DOHH2 (cell line): ENCODE measurements around the gene RPL36A.

Source experiments
- H3F3A ChIP-seq: fragments of 200-600 bp; sonication (generic), shearing (Covaris generic); 2 replicates; pipeline ENCODE4 v1.6.0; 2016; ENCODE audit warnings: antibody characterized with exemption, mild to moderate bottlenecking; ENCODE audit not compliant: control insufficient read depth, insufficient read depth
- H3K27ac ChIP-seq: fragments of 200-600 bp; sonication (generic); 2 replicates; pipeline ENCODE4 v1.5.1; 2014; ENCODE audit warnings: low read depth, mild to moderate bottlenecking, low read length, moderate library complexity
- H3K27me3 ChIP-seq: fragments of 200-600 bp; sonication (generic); 2 replicates; pipeline ENCODE4 v1.6.1; 2014; ENCODE audit warnings: mild to moderate bottlenecking, low read length, mixed read lengths; ENCODE audit not compliant: control insufficient read depth
- H3K36me3 ChIP-seq: fragments of 200-600 bp; sonication (generic); 2 replicates; pipeline ENCODE4 v1.6.1; 2014; ENCODE audit warnings: mild to moderate bottlenecking, low read length, moderate library complexity, mixed read lengths; ENCODE audit not compliant: control insufficient read depth
- H3K4me1 ChIP-seq: fragments of 200-600 bp; sonication (generic); 2 replicates; pipeline ENCODE4 v1.6.1; 2014; ENCODE audit warnings: mild to moderate bottlenecking, low read length, mixed read lengths; ENCODE audit not compliant: control insufficient read depth
- H3K4me2 ChIP-seq: fragments of 200-600 bp; sonication (generic); 2 replicates; pipeline ENCODE4 v1.6.0; 2014; ENCODE audit warnings: mild to moderate bottlenecking, low read length, moderate library complexity
- H3K4me3 ChIP-seq: fragments of 200-600 bp; sonication (generic); 2 replicates; pipeline ENCODE4 v1.5.1; 2014; ENCODE audit warnings: mild to moderate bottlenecking, low read length, mixed read lengths
- H3K79me2 ChIP-seq: fragments of 200-600 bp; sonication (generic); 2 replicates; pipeline ENCODE4 v1.6.1; 2014; ENCODE audit warnings: mild to moderate bottlenecking, low read length, mixed read lengths; ENCODE audit not compliant: control insufficient read depth
- H3K9me2 ChIP-seq: fragments of 200-600 bp; sonication (generic); replicated peaks from 2 replicates; pipeline ENCODE4 v1.6.1; 2014; ENCODE audit warnings: mild to moderate bottlenecking, low read length, mixed read lengths; ENCODE audit not compliant: control insufficient read depth
- H3K9me3 ChIP-seq: fragments of 200-600 bp; sonication (generic); 2 replicates; pipeline ENCODE4 v1.6.1; 2014; ENCODE audit warnings: antibody characterized with exemption, low read length, mixed read lengths; ENCODE audit not compliant: control insufficient read depth, insufficient read depth
- H4K20me1 ChIP-seq: fragments of 200-600 bp; sonication (generic); 2 replicates; pipeline ENCODE4 v1.6.0; 2014; ENCODE audit warnings: low read depth, mild to moderate bottlenecking, antibody characterized with exemption, low read length, moderate library complexity; ENCODE audit not compliant: control insufficient read depth, insufficient read depth
- EZH2phosphoT487 ChIP-seq: fragments of 200-600 bp; sonication (generic); IDR thresholded peaks from 2 replicates; pipeline ENCODE4 v1.6.1; 2017; ENCODE audit warnings: borderline replicate concordance, mild to moderate bottlenecking, antibody characterized with exemption, low read length, moderate library complexity, mixed read lengths
- TF ChIP-seq, protein P1 (sequence below): fragments of 200-600 bp; sonication (generic); IDR thresholded peaks from one replicate; pipeline ENCODE4 v1.5.1; 2014; ENCODE audit warnings: antibody characterized with exemption, mild to moderate bottlenecking, low read depth, low read length; ENCODE audit not compliant: poor library complexity, severe bottlenecking

RPL36A gene

DNA sequence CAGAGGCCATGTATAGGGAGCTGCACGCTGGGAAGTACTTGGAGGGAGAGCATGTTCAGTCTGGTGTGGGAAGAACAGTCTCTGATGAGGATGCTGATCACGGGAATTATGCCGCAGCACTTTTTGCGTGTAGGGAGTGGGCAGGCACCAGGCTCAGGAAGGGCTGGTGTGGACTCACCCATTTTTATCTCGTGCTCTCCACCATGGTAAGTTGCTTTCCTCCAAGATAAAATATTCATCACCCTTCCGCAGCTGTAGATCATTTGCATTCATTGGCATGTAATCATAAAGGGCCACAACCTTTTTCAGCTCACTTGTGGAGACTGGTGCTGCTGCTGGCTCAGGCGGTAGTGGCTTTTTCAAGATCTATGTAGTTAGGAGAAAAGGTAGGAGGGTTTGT, 30.4 kb upstream of the RPL36A start:
- Histone ChIP-seq H3K4me3 (no peak overlapping the region), H3K79me2 (no peaks in the 10 kb centered on the region), H3K4me1 (peaks cover 23% of the 10 kb centered on the region), H3K36me3 (peaks cover 76% of the 10 kb centered on the region), H3F3A (0 out of 2 replicates have a peak, but pooled peaks cover 2% of the 10 kb centered on the region), H3K27ac (no peak overlapping the region), H3K27me3 (no peaks in the 10 kb centered on the region), H3K9me3 (no peaks in the 10 kb centered on the region), H3K9me2 (no peaks in the 10 kb centered on the region), H3K4me2 (no peak overlapping the region), H4K20me1 (no peaks in the 10 kb centered on the region)
- TF ChIP-seq, protein P1, sequence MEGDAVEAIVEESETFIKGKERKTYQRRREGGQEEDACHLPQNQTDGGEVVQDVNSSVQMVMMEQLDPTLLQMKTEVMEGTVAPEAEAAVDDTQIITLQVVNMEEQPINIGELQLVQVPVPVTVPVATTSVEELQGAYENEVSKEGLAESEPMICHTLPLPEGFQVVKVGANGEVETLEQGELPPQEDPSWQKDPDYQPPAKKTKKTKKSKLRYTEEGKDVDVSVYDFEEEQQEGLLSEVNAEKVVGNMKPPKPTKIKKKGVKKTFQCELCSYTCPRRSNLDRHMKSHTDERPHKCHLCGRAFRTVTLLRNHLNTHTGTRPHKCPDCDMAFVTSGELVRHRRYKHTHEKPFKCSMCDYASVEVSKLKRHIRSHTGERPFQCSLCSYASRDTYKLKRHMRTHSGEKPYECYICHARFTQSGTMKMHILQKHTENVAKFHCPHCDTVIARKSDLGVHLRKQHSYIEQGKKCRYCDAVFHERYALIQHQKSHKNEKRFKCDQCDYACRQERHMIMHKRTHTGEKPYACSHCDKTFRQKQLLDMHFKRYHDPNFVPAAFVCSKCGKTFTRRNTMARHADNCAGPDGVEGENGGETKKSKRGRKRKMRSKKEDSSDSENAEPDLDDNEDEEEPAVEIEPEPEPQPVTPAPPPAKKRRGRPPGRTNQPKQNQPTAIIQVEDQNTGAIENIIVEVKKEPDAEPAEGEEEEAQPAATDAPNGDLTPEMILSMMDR: no peak
- no peak for TF ChIP-seq EZH2phosphoT487

DNA sequence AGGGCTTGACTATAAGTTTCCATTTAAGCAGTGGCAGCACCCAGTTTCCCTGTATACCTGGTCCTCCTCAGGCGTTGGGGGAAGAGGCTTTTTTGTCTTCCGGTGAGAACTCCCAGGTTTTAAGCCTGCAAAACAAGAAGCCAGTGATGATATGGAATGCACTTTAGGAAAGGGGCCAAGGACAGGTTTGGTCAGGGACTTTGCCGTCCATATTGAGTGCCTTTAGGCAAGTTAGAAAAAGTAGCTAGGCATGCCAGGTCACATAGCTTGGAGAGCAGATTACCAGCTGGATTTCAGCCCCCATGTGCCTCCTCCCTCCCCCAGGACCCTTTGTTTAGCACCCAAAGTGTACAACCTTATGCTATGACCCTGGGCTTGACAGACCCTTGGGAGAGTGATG, 28.7 kb upstream of the RPL36A start:
- no peak for TF ChIP-seq EZH2phosphoT487
- TF ChIP-seq, protein P1: no peak
- Histone ChIP-seq H3K9me2 (no peaks in the 10 kb centered on the region), H3K27me3 (no peaks in the 10 kb centered on the region), H3K79me2 (no peaks in the 10 kb centered on the region), H3K4me1 (peaks cover 23% of the 10 kb centered on the region), H3K4me3 (no peak overlapping the region), H3K27ac (no peak overlapping the region), H4K20me1 (no peaks in the 10 kb centered on the region), H3K9me3 (no peaks in the 10 kb centered on the region), H3K36me3 (peaks cover 71% of the 10 kb centered on the region), H3F3A (0 out of 2 replicates have a peak, but pooled peaks cover 2% of the 10 kb centered on the region), H3K4me2 (no peak overlapping the region)

DNA sequence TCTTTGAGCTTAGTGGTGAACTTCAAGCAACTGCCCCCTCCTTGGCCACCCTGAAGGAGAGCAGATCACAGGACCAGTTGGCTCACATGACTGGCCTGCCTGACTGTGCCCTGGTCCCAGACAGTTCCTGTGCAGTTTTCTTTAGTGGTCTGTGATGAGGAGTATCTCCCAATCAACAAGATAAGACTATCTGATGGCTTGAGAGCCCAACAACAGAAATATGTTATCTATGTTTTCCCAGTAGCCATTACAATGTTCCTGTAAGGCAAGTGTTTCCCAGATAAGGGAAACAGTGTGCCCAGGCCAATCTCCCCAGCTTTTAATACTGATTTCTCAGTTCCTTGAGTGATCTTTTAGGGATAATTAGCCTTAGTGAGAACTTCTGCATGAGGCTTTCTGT, 28.1 kb upstream of the RPL36A start:
- no peak overlapping the region for H3K4me2 ChIP-seq
- 0 out of 2 replicates have a peak, but pooled peaks cover 2% of the 10 kb centered on the region for H3F3A ChIP-seq
- H4K20me1 ChIP-seq: no peaks in the 10 kb centered on the region
- no peak overlapping the region for H3K4me3 ChIP-seq
- peaks cover 23% of the 10 kb centered on the region for H3K4me1 ChIP-seq
- no peaks in the 10 kb centered on the region for H3K9me3 ChIP-seq
- H3K36me3 ChIP-seq: peaks cover 66% of the 10 kb centered on the region
- H3K9me2 ChIP-seq: no peaks in the 10 kb centered on the region
- H3K27me3 ChIP-seq: no peaks in the 10 kb centered on the region
- peaks cover 2% of the 10 kb centered on the region; the same call in 1 of the 2 replicates for H3K79me2 ChIP-seq
- H3K27ac ChIP-seq: no peak overlapping the region
- no peak for TF ChIP-seq EZH2phosphoT487
- TF ChIP-seq, protein P1: no peak

DNA sequence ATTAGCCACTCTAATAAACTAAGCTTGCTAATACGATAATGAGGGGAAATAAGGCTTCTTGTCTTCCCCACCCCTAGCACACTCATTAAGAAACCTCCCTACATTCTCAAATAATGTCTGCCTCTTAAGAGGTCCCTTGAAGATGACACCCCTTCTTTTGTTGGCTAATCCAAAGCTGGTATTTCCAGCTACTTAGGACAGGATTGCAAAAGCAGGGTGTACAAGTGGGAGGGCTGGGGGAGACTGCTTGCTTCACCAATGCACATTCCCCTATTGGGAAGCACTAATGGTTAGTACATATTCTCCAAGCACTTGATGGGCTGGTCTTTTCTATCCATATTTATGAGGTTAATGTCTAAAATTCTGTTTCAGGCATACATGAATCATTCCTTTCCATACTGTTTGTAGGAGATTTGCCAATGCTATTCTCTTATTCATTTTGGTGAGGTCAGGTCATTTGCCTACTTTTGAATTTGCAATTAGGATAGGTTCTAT, 25.5 kb upstream of the RPL36A start:
- TF ChIP-seq, protein P1: no peak
- no peak for TF ChIP-seq EZH2phosphoT487
- no peaks in the 10 kb centered on the region for H3K9me3 ChIP-seq
- H3K27ac ChIP-seq: no peak overlapping the region
- H3K27me3 ChIP-seq: no peaks in the 10 kb centered on the region
- no peaks in the 10 kb centered on the region for H4K20me1 ChIP-seq
- peaks cover 71% of the 10 kb centered on the region for H3K36me3 ChIP-seq
- peaks cover 26% of the 10 kb centered on the region for H3K4me1 ChIP-seq
- H3F3A ChIP-seq: peaks cover 3% of the 10 kb centered on the region
- no peak overlapping the region for H3K4me3 ChIP-seq
- no peaks in the 10 kb centered on the region for H3K9me2 ChIP-seq
- H3K79me2 ChIP-seq: peaks cover 10% of the 10 kb centered on the region
- no peak overlapping the region for H3K4me2 ChIP-seq
